H9 (cell line): ENCODE results near the gene PLEKHG3. TPM values are rescaled to one million over a fixed set of nuclear protein-coding genes. Genes with fewer than 3 reads are reported as not detected.

Experiments
- DNase-seq: peaks from one replicate; pipeline ENCODE4 v3.0.0-alpha.2; 2017
- H2AFZ ChIP-seq: one replicate; pipeline ENCODE4 v1.6.1; 2013; ENCODE audit warnings: mild to moderate bottlenecking, low read length, control low read depth, moderate library complexity
- H2AK5ac ChIP-seq: 2 replicates; pipeline ENCODE4 v1.6.1; 2013; ENCODE audit warnings: low read length, control low read depth, mixed read lengths; ENCODE audit not compliant: insufficient read length
- H2BK120ac ChIP-seq: one replicate; pipeline ENCODE4 v1.6.1; 2013; ENCODE audit warnings: low read depth, mild to moderate bottlenecking, low read length, control low read depth, inconsistent platforms; ENCODE audit not compliant: poor library complexity, severe bottlenecking
- H2BK12ac ChIP-seq: 2 replicates; pipeline ENCODE4 v1.6.1; 2013; ENCODE audit warnings: low read length, control low read depth, mixed read lengths, low read depth; ENCODE audit not compliant: insufficient read length
- H2BK15ac ChIP-seq: 2 replicates; pipeline ENCODE4 v1.6.1; 2013; ENCODE audit warnings: low read depth, low read length, control low read depth
- H2BK20ac ChIP-seq: one replicate; pipeline ENCODE4 v1.6.1; 2013; ENCODE audit warnings: low read depth, mild to moderate bottlenecking, low read length, control low read depth, inconsistent platforms; ENCODE audit not compliant: poor library complexity, severe bottlenecking
- H2BK5ac ChIP-seq: 2 replicates; pipeline ENCODE4 v1.6.1; 2013; ENCODE audit warnings: low read length, control low read depth, mixed read lengths; ENCODE audit not compliant: insufficient read length
- H3K14ac ChIP-seq: 2 replicates; pipeline ENCODE4 v1.6.1; 2013; ENCODE audit warnings: low read length, control low read depth; ENCODE audit not compliant: insufficient read depth
- H3K18ac ChIP-seq: 2 replicates; pipeline ENCODE4 v1.6.1; 2013; ENCODE audit warnings: low read depth, mild to moderate bottlenecking, mixed read lengths, low read length, control low read depth; ENCODE audit not compliant: insufficient read length
- H3K23ac ChIP-seq: 2 replicates; pipeline ENCODE4 v1.6.1; 2013; ENCODE audit warnings: low read length, control low read depth, mixed read lengths, low read depth; ENCODE audit not compliant: insufficient read length
- H3K23me2 ChIP-seq: 2 replicates; pipeline ENCODE4 v1.6.1; 2013; ENCODE audit warnings: low read depth, mild to moderate bottlenecking, mixed read lengths, low read length, control low read depth; ENCODE audit not compliant: insufficient read length, poor library complexity, severe bottlenecking
- H3K27ac ChIP-seq: 2 replicates; pipeline ENCODE4 v1.5.1; 2013; ENCODE audit warnings: low read length, control low read depth, mixed read lengths, low read depth; ENCODE audit not compliant: insufficient read length
- H3K27me3 ChIP-seq: 2 replicates; pipeline ENCODE4 v1.6.1; 2013; ENCODE audit warnings: low read length, control low read depth, inconsistent platforms; ENCODE audit not compliant: insufficient read depth
- H3K4ac ChIP-seq: 2 replicates; pipeline ENCODE4 v1.6.1; 2013; ENCODE audit warnings: low read depth, mild to moderate bottlenecking, control low read depth, inconsistent platforms, low read length, moderate library complexity
- H3K4me1 ChIP-seq: 2 replicates; pipeline ENCODE4 v1.6.1; 2013; ENCODE audit warnings: low read length, control low read depth, inconsistent platforms; ENCODE audit not compliant: insufficient read depth
- H3K4me2 ChIP-seq: 2 replicates; pipeline ENCODE4 v1.6.1; 2013; ENCODE audit warnings: low read length, control low read depth, mixed read lengths; ENCODE audit not compliant: insufficient read length, insufficient read depth
- H3K56ac ChIP-seq: 2 replicates; pipeline ENCODE4 v1.6.1; 2013; ENCODE audit warnings: low read depth, mild to moderate bottlenecking, mixed read lengths, low read length, control low read depth; ENCODE audit not compliant: insufficient read length
- H3K79me1 ChIP-seq: 2 replicates; pipeline ENCODE4 v1.6.1; 2013; ENCODE audit warnings: low read depth, mild to moderate bottlenecking, moderate library complexity, low read length, control low read depth, inconsistent platforms; ENCODE audit not compliant: insufficient read depth, poor library complexity, severe bottlenecking
- H3K79me2 ChIP-seq: 2 replicates; pipeline ENCODE4 v1.6.1; 2013; ENCODE audit warnings: low read length, control low read depth, inconsistent platforms; ENCODE audit not compliant: insufficient read depth
- H3K9ac ChIP-seq: 2 replicates; pipeline ENCODE4 v1.6.1; 2013; ENCODE audit warnings: low read length, control low read depth, mixed read lengths; ENCODE audit not compliant: insufficient read length; ENCODE audit errors: extremely low read depth
- H3K9me3 ChIP-seq: one replicate; pipeline ENCODE4 v1.6.1; 2013; ENCODE audit warnings: low read depth, low read length, inconsistent platforms; ENCODE audit not compliant: control insufficient read depth
- H3T11ph ChIP-seq: one replicate; pipeline ENCODE4 v1.6.1; 2013; ENCODE audit warnings: mild to moderate bottlenecking, low read length, control low read depth, inconsistent platforms
- H4K20me1 ChIP-seq: one replicate; pipeline ENCODE4 v1.6.1; 2013; ENCODE audit not compliant: control insufficient read depth, insufficient read length, insufficient read depth
- H4K5ac ChIP-seq: 2 replicates; pipeline ENCODE4 v1.6.1; 2013; ENCODE audit warnings: low read depth, mild to moderate bottlenecking, mixed read lengths, low read length, control low read depth; ENCODE audit not compliant: insufficient read length
- H4K8ac ChIP-seq: replicated peaks from 2 replicates; pipeline ENCODE4 v1.6.1; 2013; ENCODE audit warnings: low read length, control low read depth, mixed read lengths, low read depth; ENCODE audit not compliant: insufficient read length
- H4K91ac ChIP-seq: 2 replicates; pipeline ENCODE4 v1.6.1; 2013; ENCODE audit warnings: low read depth, mild to moderate bottlenecking, moderate library complexity, mixed read lengths, low read length, control low read depth; ENCODE audit not compliant: insufficient read length
- H3K27ac Mint-ChIP-seq, 3 experiments: 2 replicates in 2 of 3; 3 replicates in 1 of 3; pipeline ENCODE4 v1.8.0; 2020 to 2021; ENCODE audit warnings: mixed read lengths in 3 of 3, mild to moderate bottlenecking in 1 of 3, moderate library complexity in 1 of 3
- H3K27me3 Mint-ChIP-seq: 2 replicates; pipeline ENCODE4 v1.8.0; 2021; ENCODE audit warnings: low read depth, mild to moderate bottlenecking, moderate library complexity, mixed read lengths
- H3K36me3 Mint-ChIP-seq, 3 experiments: 2 replicates in 2 of 3; 3 replicates in 1 of 3; pipeline ENCODE4 v1.8.0; 2020 to 2021; ENCODE audit warnings: low read depth in 3 of 3, mixed read lengths in 3 of 3; ENCODE audit not compliant: insufficient read depth in 1 of 3
- H3K4me1 Mint-ChIP-seq, 2 experiments: 2 replicates each; pipeline ENCODE4 v1.8.0; 2020; ENCODE audit warnings: mixed read lengths in 2 of 2
- H3K4me3 Mint-ChIP-seq, 2 experiments: 2 replicates in 1 of 2; 3 replicates in 1 of 2; pipeline ENCODE4 v1.8.0; 2020 to 2021; ENCODE audit warnings: mild to moderate bottlenecking in 2 of 2, mixed read lengths in 2 of 2, moderate library complexity in 1 of 2
- H3K9me3 Mint-ChIP-seq, 2 experiments: 2 replicates in 1 of 2; 3 replicates in 1 of 2; pipeline ENCODE4 v1.8.0; 2020; ENCODE audit warnings: mild to moderate bottlenecking in 2 of 2, mixed read lengths in 2 of 2, moderate library complexity in 1 of 2
- WGBS: extraction: QIAGEN DNeasy Blood & Tissue Kit; methylation state at CpG from one replicate; pipeline ENCODE4 v1.1.7; 2013; ENCODE audit warnings: missing lambda C conversion rate, low lambda C conversion rate, mixed read lengths; ENCODE audit not compliant: insufficient read length; ENCODE audit errors: extremely low coverage; 5-methylcytosine and 5-hydroxymethylcytosine counted together
- total RNA-seq: library from RNA; stranded (reverse); gene quantifications from 2 replicates; pipeline ENCODE4 v1.2.1, GENCODE V29; 2021
- TF ChIP-seq, protein P1 (sequence below): fragments of 200-600 bp; sonication (generic); conservative IDR thresholded peaks from 3 replicates; pipeline ENCODE4 v1.8.0; 2021; ENCODE audit warnings: antibody characterized with exemption, mild to moderate bottlenecking

Gene PLEKHG3
- total RNA-seq, 1 experiment from 2014 or later, result 48.5 TPM

DNA sequence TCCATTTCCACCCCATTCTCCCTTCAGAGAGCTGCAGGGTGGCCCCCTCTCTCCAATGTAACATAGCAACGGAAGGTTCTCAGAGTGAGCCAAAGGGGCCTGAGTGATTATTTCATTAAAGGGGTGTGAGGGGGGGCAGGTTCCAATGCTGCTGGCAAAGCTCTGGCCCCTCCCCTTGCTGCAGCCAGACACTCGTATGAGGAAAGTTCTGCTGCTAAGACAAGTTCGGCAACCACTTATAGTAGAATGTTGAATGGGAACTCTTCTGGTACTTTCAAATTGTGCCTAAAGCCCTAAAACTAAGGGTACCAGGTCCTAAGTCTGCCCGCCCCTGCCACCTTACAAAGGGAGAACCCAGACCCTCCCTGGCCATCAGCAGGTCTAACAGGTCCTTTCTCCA lies 49.8 kb downstream of the PLEKHG3 start:
- no peaks in the 10 kb centered on the region for H3K9me3 ChIP-seq
- no peak overlapping the region for H4K5ac ChIP-seq
- H2BK5ac ChIP-seq, result no peak overlapping the region
- Mint-ChIP-seq H3K4me3 (no peak overlapping the region; a peak in 1 of 5 replicates), H3K36me3 (no peaks in the 10 kb centered on the region; a peak in 3 of 7 replicates), H3K9me3 (peaks cover 2 to 3% of the 10 kb centered on the region in 2 experiments; a peak in 3 of 5 replicates), H3K27ac (no peak overlapping the region), H3K4me1 (peaks cover 18 to 21% of the 10 kb centered on the region in 2 experiments), H3K27me3 (peaks cover 13% of the 10 kb centered on the region; the same call in 1 of the 2 replicates)
- no peak overlapping the region for H3K4me2 ChIP-seq
- no peak overlapping the region for H3K4ac ChIP-seq
- TF ChIP-seq, protein P1, sequence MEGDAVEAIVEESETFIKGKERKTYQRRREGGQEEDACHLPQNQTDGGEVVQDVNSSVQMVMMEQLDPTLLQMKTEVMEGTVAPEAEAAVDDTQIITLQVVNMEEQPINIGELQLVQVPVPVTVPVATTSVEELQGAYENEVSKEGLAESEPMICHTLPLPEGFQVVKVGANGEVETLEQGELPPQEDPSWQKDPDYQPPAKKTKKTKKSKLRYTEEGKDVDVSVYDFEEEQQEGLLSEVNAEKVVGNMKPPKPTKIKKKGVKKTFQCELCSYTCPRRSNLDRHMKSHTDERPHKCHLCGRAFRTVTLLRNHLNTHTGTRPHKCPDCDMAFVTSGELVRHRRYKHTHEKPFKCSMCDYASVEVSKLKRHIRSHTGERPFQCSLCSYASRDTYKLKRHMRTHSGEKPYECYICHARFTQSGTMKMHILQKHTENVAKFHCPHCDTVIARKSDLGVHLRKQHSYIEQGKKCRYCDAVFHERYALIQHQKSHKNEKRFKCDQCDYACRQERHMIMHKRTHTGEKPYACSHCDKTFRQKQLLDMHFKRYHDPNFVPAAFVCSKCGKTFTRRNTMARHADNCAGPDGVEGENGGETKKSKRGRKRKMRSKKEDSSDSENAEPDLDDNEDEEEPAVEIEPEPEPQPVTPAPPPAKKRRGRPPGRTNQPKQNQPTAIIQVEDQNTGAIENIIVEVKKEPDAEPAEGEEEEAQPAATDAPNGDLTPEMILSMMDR, result no peak
- H3K14ac ChIP-seq, result no peak overlapping the region
- no peak overlapping the region for H2AFZ ChIP-seq
- no peak overlapping the region for H4K91ac ChIP-seq
- H3K23ac ChIP-seq, result no peak overlapping the region
- no peaks in the 10 kb centered on the region for H3K23me2 ChIP-seq
- no CpG with 5 or more reads among the region's 4 CpGs for WGBS
- H3K18ac ChIP-seq, result no peak overlapping the region
- H2BK20ac ChIP-seq, result no peak overlapping the region
- peaks cover 5% of the 10 kb centered on the region; the same call in 1 of the 2 replicates for H3K4me1 ChIP-seq
- no peak overlapping the region for H2AK5ac ChIP-seq
- H3T11ph ChIP-seq, result no peak overlapping the region
- H2BK12ac ChIP-seq, result no peak overlapping the region
- H3K79me2 ChIP-seq, result no peaks in the 10 kb centered on the region
- H3K27me3 ChIP-seq, result no peaks in the 10 kb centered on the region
- H4K8ac ChIP-seq, result no peak overlapping the region
- no peak overlapping the region for H3K56ac ChIP-seq
- no peak for DNase-seq
- H4K20me1 ChIP-seq, result no peaks in the 10 kb centered on the region
- no peaks in the 10 kb centered on the region for H3K79me1 ChIP-seq
- H3K9ac ChIP-seq, result no peak overlapping the region
- no peak overlapping the region for H2BK120ac ChIP-seq
- no peak overlapping the region for H2BK15ac ChIP-seq
- no peak overlapping the region for H3K27ac ChIP-seq
